ENCODE results near the gene ZNF217. TPM values are rescaled to one million over a fixed set of nuclear protein-coding genes. Genes with fewer than 3 reads are reported as not detected.
"Not testable (repeated sequence)": the region's sequence is repeated elsewhere in the genome, so short reads cannot be mapped to it uniquely, and the experiment has no call there.

ZNF217 gene
- total RNA-seq (2014; rRNA removed; shearing (Covaris generic)): 16.9 and 19.2 TPM in 2 replicates

DNA sequence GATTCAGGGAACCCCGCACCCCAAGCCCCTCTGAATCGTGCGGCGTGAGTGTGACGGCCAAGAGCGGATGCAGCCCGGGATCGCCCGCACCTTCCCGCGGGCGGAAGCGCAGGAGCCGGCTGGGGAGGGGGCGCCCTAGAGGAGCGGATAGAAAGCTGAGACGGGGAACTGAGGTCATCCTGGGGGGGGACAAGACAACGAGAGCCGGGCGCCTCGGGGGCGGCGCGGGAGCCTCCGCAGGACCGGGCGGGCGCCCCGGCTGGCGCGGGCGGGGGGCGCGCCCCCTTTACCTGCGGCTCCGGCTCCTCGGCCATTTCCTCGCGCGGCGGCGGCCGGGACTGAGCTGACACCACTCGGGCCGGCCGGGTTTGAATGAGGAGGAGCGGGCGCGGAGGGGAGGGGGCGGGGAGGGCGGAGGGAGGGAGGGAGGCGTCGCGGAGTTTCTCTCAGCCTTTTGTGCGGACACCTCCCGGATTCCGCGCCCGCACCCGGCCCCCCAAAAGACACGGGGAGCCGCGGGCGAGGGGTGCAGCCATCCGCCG, at the start of gene ZNF217:
Gene ZNF217, minus strand, starts transcription at position 374 of the 542 bp plus-strand sequence. CDS start 11,013 bp downstream, outside the sequence.
- peak; percentile 78 for DNase-seq (ENCODE audit: low spot score)

DNA sequence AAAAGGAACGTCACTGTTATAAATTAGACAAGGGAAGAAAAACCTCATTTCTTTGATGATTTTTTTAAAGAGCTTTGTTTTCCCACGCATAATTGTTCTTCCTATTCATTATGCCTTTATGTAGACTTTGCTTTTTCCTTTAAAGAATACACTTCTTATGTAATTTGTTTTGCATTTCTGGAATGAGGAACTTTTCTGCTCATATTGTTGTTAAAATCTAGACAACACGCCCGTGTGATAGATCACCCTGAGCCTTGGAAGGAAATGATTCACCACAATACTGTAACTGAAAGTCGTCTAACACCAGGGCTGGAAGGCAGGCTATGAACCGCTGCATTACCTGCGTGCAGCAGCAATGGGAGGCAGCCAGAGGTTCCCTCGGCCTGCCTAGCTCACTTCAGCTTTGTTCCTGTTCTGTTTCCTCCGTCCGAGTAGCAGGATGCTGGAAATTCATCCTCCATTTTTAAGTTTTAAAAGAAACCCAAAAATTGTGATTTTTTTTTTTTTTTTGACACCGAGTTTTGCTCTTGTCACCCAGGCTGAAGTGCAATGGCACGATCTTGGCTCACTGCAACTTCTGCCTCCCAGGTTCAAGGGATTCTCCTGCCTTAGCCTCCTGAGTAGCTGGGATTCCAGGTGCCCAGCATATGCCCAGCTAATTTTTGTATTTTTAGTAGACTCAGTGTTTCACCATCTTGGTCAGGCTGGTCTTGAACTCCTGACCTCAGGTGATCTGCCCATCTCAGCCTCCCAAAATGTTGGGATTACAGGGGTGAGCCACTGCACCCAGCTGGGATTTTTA, 49.6 kb upstream of the ZNF217 start:
- DNase-seq (ENCODE audit: low spot score): peak; percentile 95

DNA sequence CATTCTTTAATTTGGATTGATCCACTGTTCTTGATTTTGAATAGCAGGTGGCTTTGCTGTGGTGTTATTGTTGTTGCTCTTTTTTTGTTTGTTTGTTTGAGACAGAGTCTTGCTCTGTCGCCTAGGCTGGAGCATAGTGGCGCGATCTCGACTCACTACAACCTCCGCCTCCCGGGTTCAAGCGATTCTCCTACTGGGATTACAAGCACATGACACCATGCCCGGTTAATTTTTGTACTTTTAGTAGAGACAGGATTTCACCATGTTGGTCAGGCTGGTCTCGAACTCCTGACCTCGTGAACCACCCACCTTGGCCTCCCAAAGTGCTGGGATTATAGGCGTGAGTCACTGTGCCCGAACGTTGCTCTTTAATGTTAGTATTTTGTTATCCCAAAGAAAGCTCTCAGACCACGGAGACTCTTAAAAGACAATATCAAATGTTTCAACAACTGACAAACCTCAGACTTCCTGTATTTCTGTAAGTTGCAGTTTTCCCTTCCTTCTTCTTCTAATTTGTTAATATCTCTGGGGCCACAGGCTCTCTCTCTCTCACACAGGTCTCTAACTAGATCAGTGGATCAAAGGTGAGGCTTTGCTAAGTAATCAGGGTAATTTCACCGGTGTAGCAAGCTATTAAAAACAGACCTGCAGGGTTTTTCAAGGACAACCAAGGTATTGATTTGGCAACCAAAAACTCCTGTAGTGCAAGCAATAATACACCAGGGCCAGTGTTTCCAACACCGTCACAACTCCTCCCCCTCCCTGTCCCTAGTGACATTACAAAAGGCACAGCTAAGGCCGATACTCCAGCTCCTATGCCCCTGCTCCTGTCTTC, 48.8 kb upstream of the ZNF217 start:
- DNase-seq (ENCODE audit: low spot score): no peak

DNA sequence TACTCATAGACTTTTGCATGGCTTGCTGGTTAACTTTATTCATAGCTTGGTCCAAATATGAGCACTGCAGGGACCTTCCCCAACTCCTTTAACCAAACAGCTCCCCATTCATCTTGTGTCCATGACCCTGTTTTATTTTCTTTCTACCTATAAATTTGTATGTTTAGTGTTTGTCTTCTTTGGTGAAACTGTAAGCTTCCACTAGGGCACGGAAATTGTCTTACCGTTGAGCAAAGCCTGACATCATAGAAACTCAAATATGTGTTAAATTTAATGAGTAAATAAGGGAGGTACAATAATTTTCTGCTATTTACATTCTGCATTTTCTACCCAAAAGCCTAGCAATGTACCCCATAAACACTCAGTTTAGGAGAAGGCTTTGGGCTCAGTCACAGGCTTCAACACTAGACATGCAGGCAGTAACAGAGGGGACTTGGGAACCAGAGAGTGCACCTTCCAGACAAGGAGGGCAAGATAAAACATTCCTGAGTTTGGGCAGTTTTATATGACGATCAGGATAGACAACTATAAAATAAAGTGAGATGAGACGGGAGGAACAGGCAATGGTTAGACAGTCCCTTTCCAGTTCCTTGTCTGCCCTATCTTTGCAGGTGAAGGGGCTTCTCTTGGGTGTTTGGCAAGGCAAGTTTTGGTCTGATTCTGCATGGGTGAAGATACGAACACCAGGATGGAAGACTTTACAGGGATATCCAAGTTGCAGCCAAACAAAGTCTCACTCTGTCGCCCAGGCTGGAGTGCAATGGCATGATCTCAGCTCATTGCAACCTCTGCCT, 46.2 kb upstream of the ZNF217 start:
- DNase-seq (ENCODE audit: low spot score): no peak

DNA sequence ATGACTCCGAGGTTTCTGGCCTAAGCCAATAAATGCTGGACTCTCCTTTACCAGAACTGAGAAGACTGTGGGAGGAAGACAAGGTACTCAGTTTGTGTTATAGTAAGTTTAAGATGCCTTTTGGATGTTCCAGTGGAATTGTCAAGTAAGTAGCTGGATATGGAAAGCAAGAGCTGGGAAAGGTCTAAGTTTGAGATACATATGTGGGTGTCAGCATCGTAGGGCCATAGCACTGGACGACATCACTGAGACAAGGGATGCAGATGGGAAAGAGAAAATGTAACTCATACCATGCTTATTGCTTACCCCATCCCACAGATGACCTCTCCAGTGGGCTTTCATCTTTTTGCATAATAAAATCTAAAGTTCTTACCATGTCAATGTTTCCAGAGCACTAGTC, 45.5 kb upstream of the ZNF217 start:
- no peak for DNase-seq (ENCODE audit: low spot score)

DNA sequence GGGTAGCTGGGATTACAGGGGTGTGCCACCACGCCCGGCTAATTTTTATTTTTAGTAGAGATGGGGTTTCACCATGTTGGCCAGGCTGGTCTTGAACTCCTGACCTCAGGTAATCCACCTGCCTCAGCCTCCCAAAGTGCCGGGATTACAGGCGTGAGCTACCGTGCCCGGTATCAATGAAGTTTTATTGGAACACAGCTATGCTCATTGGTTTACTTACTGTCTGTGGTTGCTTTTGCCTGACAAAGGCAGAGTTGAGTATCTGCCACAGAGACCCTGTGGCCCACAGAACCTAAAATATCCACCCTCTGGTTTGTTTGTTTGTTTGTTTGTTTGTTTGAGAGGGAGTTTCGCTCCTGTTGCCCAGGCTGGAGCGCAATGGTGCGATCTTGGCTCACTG, 43.7 kb upstream of the ZNF217 start:
- not testable (repeated sequence) for DNase-seq (ENCODE audit: low spot score)

DNA sequence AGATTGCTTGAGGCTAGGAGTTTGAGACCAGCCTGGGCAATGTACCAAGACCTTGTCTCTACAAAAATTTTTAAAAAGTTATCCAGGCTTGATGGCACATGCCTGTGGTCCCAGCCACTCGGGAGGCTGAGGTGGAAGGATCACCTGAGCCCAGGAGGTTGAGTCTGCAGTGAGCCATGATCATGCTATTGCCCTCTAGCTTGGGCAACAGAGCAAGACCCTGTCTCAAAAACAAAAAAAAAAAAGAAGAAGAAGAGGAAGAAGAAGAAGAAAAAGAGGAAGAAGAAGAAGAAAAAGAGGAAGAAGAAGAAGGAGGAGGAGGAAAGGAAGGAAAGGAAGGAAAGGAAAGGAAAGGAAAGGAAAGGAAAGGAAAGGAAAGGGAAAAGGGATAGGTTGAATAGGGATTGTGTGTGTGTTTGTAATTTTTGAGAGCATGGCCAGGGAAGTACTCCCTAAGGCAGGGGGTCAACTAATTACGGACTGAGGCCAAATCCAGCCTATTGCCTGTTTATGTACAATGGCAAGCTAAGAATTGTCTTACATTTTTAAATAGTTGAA, 43.0 kb upstream of the ZNF217 start:
- DNase-seq (ENCODE audit: low spot score): no peak

DNA sequence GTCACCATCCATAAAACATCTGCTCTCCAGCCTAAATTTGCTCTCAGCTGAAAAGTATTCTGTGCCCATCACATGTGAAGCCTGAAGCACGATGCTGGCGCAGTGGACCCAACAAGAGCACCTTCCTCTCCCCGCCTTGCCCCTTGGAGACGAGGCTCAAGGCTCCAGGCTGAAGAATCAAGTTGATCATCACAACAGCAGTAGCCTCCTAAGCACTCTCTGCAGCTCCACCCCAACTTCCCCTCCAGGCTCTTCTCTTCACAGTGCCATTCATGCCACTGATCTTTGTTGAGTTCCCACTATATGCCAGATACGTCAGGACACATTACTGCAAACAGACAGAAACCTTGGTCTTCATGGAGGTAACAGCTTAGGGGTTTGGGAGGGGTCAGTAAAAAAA, 41.6 kb upstream of the ZNF217 start:
- no peak for DNase-seq (ENCODE audit: low spot score)

DNA sequence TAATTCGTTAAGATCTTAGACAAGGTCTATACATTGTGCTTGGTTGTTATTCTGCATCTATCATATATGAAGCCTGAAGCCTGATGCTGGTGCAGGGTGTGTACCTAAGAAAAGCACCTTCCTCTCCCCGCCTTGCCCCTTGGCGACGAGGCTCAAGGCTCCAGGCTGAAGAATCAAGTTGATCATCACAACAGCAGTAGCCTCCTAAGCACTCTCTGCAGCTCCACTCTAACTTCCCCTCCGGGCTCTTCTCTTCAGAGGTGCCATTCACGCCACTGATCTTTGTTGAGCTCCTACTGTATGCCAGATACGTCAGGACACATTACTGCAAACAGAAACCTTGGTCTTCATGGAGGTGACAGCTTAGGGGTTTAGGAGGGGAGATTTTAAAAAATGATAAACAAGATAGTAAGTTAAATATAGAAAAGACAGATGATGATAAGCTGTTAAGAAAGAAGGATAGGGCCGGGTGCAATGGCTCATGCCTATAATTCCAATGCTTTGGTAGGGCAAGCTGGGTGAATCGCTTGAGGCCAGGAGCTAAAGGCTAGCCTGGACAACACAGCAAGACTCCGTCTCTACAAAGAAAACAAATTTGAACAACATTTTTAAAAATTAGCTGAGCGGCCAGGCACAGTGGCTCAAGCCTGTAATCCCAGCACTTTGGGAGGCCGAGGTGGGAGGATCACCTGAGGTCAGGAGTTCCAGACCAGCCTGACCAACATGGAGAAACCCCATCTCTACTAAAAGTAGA, 38.4 kb upstream of the ZNF217 start:
- DNase-seq (ENCODE audit: low spot score): no peak

DNA sequence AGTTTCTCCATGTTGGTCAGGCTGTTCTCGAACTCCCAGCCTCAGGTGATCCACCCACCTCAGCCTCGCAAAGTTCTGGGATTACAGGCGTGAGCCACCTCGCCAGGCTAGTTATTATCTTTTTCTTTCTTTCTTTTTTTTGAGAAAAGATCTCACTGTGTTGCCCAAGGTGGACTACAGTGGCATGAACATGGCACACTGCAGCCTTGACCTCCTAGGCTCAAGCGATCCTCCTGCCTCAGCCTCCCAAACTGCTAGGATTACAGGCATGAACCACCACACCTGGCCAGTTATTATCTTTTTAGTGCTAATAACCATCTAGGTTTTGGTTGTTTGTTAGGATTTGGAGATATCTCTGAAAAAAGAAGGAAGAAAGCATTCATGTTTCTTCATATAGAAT, 35.8 kb upstream of the ZNF217 start:
- DNase-seq (ENCODE audit: low spot score): no peak

DNA sequence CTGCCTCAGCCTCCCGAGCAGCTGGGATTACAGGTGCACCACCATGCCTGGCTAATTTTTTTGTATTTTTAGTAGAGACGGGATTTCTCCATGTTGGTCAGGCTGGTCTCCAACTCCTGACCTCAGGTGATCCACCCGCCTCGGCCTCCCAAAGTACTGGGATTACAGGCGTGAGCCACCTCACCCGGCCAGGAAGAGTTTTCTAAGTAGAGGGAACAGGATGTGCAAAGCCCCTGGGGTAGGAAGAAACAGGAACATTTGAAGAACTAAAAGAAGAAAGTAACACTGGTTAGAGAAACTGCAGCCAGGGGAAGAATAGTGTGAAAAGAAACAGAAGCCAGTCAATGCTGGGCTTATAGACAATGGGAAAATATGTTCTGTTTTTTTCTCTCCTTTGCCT, 35.1 kb upstream of the ZNF217 start:
- DNase-seq (ENCODE audit: low spot score): not testable (repeated sequence)

DNA sequence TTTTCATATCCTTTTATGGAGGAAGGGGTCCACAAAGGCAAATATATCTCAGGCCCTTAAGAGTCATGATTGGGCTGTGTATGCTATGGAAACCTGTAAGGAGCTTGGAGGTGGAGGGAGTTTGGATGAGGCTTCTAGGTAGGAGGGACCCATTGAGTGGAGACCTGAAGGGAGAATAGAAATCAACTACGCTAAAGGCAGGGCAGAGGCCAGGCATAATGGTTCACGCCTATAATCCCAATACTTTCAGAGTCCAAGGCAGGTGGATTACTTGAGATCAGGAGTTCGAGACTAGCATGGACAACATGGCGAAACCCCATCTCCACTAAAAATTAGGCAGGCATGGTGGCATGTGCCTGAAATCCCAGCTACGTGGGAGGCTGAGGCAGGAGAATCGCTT, 34.4 kb upstream of the ZNF217 start:
- no peak for DNase-seq (ENCODE audit: low spot score)

DNA sequence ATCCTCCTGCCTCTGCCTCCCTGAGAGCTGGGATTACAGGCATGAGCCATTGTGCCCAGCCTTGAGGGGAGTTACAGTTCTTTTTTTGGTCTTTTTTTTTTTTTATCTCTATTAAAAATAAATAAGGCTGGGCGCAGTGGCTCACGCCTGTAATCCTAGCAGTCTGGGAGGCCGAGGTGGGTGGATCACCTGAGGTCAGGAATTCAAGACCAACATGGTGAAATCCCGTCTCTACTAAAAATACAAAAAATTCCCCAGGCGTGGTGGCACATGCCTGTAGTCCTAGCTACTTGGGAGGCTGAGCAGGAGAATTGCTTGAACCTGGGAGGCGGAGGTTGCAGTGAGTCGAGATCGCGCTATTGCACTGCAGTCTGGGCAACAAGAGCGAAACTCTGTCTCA, 33.4 kb upstream of the ZNF217 start:
- DNase-seq (ENCODE audit: low spot score): not testable (repeated sequence)

DNA sequence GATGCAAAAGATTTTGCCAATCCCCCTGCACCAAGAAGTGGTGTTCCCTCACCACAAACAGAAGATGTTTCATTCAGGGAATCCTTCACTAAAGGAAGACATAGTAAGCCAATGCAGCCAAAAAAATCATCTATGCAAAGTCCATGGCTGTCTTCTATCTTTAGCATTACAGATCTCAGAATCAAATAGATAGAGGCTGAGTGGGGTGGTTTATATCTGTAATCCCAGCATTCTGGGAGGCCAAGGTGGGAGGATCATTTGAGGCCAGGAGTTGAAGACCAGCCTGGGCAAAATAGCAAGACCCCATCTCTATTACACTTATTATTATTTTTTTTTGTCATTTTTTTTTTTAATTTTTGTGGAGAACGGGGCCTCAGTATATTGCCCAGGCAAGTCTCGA, 32.9 kb upstream of the ZNF217 start:
- DNase-seq (ENCODE audit: low spot score): no peak

DNA sequence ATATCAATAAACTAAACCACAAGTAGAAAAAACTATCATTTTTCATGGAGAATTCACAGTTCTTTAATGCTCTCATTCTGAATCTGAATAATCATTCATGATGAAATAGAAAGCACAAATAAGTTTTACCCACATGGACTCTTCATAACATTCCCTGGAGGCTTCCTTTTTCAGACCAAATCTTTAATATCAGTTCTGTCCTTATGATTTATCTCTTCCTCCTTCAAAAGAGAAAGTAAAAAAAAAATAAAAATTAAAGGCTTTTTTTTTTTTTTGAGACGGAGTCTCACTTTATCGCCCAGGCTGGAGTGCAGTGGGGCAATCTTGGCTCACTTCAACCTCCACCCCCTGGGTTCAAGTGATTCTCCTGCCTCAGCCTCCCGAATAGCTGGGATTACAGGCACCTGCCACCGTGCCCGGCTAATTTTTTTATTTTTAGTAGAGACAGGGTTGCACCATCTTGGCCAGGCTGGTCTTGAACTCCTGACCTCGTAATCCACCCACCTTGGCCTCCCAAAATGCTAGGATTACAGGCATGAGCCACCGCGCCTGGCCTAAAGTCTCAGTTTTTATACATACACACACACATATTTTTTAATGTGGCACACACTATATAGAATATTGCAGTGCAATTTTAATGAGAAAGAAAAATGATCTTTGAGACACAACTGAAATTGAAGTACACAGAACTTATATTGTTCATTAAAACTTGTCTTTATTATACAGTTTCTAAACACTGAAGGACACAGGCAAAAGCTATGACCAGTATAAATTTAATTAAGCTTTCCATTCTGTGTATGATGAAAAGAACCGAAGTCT, 31.9 kb upstream of the ZNF217 start:
- DNase-seq (ENCODE audit: low spot score): no peak

DNA sequence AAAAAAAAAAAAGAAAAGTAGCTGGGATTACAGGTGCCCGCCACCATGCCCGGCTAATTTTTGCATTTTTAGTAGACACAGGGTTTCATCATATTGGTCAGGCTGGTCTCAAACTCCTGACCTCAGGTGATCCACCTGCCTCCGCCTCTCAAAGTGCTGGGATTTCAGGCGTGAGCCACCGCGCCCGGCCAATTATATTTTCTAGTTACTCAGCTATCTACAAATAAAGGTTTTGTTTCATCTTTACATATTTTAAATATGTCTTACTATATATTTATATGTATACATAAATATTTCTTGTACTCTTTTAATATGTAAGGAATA, 31.2 kb upstream of the ZNF217 start:
- not testable (repeated sequence) for DNase-seq (ENCODE audit: low spot score)

DNA sequence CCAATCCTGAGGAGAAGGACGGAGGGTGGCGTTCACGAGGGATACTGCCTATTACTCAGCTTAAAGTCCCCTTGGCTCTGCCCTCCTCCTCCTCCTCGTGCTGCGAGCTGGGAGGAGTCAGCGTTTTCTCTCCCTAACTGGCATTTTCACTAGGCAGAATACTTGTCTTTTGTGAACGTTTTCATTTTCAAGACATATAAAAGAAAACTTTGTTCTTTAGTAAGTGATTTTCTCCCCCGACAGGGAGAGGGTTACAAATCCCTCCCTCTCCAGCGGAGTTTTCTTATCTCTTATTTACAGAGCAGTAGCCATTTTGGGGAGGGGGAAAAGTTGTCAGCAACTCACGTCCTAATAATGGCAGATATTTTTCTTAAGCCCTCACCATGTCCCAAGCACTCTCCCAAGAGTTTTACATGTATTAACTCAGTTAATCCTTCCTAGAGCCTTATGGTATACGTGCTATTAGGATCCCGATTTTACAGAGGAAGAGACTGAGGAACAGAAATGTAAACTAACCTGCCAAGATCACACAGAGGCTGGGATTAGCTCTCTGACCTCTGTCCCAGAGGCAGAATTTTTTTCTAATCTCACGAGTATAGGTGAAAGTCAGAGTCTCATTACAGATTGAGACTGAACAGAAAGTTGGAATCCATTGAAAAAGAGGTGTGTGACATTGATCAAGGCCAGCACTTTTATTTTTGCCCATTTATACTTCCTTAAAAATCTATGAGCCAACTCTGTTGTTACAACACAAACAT, 30.0 kb upstream of the ZNF217 start:
- DNase-seq (ENCODE audit: low spot score): peak; percentile 93

DNA sequence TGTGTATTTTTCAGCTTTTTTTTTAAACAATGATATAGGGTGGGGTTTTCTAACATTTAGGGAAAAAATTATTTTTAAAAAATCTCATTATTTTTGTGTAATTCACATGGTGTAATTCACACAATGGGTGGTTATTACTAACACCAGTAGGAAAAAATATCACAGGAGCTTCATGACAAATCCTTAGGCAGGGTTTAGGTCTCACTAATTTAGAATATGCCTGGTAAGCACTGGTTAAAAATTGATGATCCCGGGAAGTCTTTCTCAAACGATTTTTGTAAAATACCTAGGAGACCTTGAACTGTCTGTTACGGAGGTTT, 29.5 kb upstream of the ZNF217 start:
- no peak for DNase-seq (ENCODE audit: low spot score)
